Gastrocnemius medialis (tissue), 4 donors: Measurements from ENCODE around the gene ZNF341.

Experiments used
- CTCF ChIP-seq, 5 experiments: fragments of 450-650 bp in 3 of 5; fragments of 200-600 bp in 2 of 5; sonication (generic) in 2 of 5; IDR thresholded peaks in 4 of 5; conservative IDR thresholded peaks in 1 of 5; 1 replicate in 4 of 5; 2 replicates in 1 of 5; pipeline ENCODE4 v1.5.1; 2016 to 2019; ENCODE audit warnings: antibody characterized with exemption in 5 of 5, mild to moderate bottlenecking in 3 of 5, moderate library complexity in 3 of 5
- POLR2A ChIP-seq, 2 donors: fragments of 450-650 bp; IDR thresholded peaks; one replicate each; pipeline ENCODE4 v1.6.1; 2017; ENCODE audit warnings: antibody characterized with exemption in 2 of 2, mild to moderate bottlenecking in 2 of 2, moderate library complexity in 2 of 2

- TF ChIP-seq POLR2A (IDR thresholded peaks at IDR 0.05): no peak
- no peak for TF ChIP-seq CTCF (IDR thresholded peaks at IDR 0.05 in 4 of 5, conservative IDR thresholded peaks at IDR 0.05 in 1 of 5)
Measured at GRCh38 chr20:33821270-33821836, 89.6 kb downstream of the ZNF341 start.
